ENCODE measurements around the gene CAP2.

Gene CAP2

DNA sequence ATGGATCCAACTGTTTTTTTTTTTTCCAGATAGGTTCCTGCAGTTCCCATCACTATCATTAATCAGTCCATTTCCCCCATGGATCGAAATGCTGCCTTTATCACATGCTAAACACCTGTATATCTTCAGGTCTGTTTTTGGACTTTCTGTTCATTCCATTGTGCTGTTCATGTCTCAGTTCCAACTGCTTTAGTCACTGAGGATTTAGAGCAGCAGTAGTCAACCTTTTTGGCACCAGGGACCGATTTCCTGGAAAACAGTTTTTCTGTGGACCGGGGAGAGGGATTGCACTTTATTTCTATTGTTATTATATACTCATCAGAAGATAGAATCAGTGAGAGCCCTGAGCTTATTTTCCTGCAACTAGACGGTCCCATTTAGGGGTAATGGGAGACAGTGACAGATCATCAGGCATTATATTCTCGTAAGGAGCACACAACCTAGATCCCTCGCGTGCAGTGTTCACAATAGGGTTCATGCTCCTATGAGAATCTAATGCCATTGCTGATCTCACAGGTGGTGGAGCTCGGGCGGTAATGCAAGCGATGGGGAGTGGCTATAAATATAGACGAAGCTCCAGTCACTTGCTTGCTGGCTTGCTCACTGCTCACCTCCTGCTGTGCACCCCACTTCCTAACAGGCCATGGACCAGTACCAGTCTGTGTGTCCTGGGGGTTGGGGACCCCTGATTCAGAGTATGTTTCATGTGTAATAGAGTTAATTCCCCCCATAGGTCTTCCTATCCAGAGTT is 46.0 kb downstream of the CAP2 start:
- TF ChIP-seq, protein P1, sequence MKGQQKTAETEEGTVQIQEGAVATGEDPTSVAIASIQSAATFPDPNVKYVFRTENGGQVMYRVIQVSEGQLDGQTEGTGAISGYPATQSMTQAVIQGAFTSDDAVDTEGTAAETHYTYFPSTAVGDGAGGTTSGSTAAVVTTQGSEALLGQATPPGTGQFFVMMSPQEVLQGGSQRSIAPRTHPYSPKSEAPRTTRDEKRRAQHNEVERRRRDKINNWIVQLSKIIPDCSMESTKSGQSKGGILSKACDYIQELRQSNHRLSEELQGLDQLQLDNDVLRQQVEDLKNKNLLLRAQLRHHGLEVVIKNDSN (IDR thresholded peaks at IDR 0.05): no peak
- TF ChIP-seq RAD21 (IDR thresholded peaks at IDR 0.05; ENCODE audit: low read depth) (no peak), EGR1 (IDR thresholded peaks at IDR 0.05) (no peak), CREB1 (IDR thresholded peaks at IDR 0.05; ENCODE audit: low read depth) (no peak), TCF12 (IDR thresholded peaks at IDR 0.05; ENCODE audit: low read depth) (no peak), YY1 (IDR thresholded peaks at IDR 0.05; ENCODE audit: low read depth) (no peak), ZBTB7A (IDR thresholded peaks at IDR 0.05; ENCODE audit: low read depth) (no peak), TAF1 (IDR thresholded peaks at IDR 0.05; ENCODE audit: low read depth) (no peak), CEBPB (IDR thresholded peaks at IDR 0.05) (no peak), FOXM1 (IDR thresholded peaks at IDR 0.05; ENCODE audit: borderline replicate concordance, low read depth) (no peak), TEAD4 (IDR thresholded peaks at IDR 0.05) (no peak), NFIC (IDR thresholded peaks at IDR 0.05) (no peak), EP300 (IDR thresholded peaks at IDR 0.05; ENCODE audit: borderline replicate concordance) (no peak), MAX (IDR thresholded peaks at IDR 0.05) (no peak)
- TF ChIP-seq, protein P2, sequence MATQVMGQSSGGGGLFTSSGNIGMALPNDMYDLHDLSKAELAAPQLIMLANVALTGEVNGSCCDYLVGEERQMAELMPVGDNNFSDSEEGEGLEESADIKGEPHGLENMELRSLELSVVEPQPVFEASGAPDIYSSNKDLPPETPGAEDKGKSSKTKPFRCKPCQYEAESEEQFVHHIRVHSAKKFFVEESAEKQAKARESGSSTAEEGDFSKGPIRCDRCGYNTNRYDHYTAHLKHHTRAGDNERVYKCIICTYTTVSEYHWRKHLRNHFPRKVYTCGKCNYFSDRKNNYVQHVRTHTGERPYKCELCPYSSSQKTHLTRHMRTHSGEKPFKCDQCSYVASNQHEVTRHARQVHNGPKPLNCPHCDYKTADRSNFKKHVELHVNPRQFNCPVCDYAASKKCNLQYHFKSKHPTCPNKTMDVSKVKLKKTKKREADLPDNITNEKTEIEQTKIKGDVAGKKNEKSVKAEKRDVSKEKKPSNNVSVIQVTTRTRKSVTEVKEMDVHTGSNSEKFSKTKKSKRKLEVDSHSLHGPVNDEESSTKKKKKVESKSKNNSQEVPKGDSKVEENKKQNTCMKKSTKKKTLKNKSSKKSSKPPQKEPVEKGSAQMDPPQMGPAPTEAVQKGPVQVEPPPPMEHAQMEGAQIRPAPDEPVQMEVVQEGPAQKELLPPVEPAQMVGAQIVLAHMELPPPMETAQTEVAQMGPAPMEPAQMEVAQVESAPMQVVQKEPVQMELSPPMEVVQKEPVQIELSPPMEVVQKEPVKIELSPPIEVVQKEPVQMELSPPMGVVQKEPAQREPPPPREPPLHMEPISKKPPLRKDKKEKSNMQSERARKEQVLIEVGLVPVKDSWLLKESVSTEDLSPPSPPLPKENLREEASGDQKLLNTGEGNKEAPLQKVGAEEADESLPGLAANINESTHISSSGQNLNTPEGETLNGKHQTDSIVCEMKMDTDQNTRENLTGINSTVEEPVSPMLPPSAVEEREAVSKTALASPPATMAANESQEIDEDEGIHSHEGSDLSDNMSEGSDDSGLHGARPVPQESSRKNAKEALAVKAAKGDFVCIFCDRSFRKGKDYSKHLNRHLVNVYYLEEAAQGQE (IDR thresholded peaks at IDR 0.05; ENCODE audit: low read depth): no peak

- no peak for TF ChIP-seq ZBTB7A (IDR thresholded peaks at IDR 0.05; ENCODE audit: low read depth)
- TF ChIP-seq EP300 (IDR thresholded peaks at IDR 0.05; ENCODE audit: borderline replicate concordance): no peak
- TF ChIP-seq NFIC (IDR thresholded peaks at IDR 0.05): no peak
- TF ChIP-seq RAD21 (IDR thresholded peaks at IDR 0.05; ENCODE audit: low read depth): no peak
- TF ChIP-seq, protein P2 (IDR thresholded peaks at IDR 0.05; ENCODE audit: low read depth): no peak
- no peak for TF ChIP-seq TCF12 (IDR thresholded peaks at IDR 0.05; ENCODE audit: low read depth)
- no peak for TF ChIP-seq MAX (IDR thresholded peaks at IDR 0.05)
Observed at GRCh38 chr6:17442196-17442595, 48.8 kb downstream of the CAP2 start.

- no peak for TF ChIP-seq RAD21 (IDR thresholded peaks at IDR 0.05; ENCODE audit: low read depth)
- no peak for TF ChIP-seq EGR1 (IDR thresholded peaks at IDR 0.05)
- TF ChIP-seq, protein P2 (IDR thresholded peaks at IDR 0.05; ENCODE audit: low read depth): no peak
- no peak for TF ChIP-seq NFIC (IDR thresholded peaks at IDR 0.05)
- TF ChIP-seq TCF12 (IDR thresholded peaks at IDR 0.05; ENCODE audit: low read depth): no peak
- TF ChIP-seq ZBTB7A (IDR thresholded peaks at IDR 0.05; ENCODE audit: low read depth): no peak
- TF ChIP-seq TAF1 (IDR thresholded peaks at IDR 0.05; ENCODE audit: low read depth): no peak
- no peak for TF ChIP-seq CEBPB (IDR thresholded peaks at IDR 0.05)
Observed at GRCh38 chr6:17446713-17447112, 53.3 kb downstream of the CAP2 start.

GRCh38 chr6:17448165-17448564 is 54.8 kb downstream of the CAP2 start:
- TF ChIP-seq, protein P1 (IDR thresholded peaks at IDR 0.05): no peak
- TF ChIP-seq YY1 (IDR thresholded peaks at IDR 0.05; ENCODE audit: low read depth) (no peak), RAD21 (IDR thresholded peaks at IDR 0.05; ENCODE audit: low read depth) (no peak), EGR1 (IDR thresholded peaks at IDR 0.05) (no peak)

GRCh38 chr6:17450397-17450796 is 57.0 kb downstream of the CAP2 start:
- TF ChIP-seq EGR1 (IDR thresholded peaks at IDR 0.05): no peak
- TF ChIP-seq CREB1 (IDR thresholded peaks at IDR 0.05; ENCODE audit: low read depth): no peak
- no peak for TF ChIP-seq ZBTB7A (IDR thresholded peaks at IDR 0.05; ENCODE audit: low read depth)
- TF ChIP-seq EP300 (IDR thresholded peaks at IDR 0.05; ENCODE audit: borderline replicate concordance): no peak
- TF ChIP-seq TCF12 (IDR thresholded peaks at IDR 0.05; ENCODE audit: low read depth): no peak
- no peak for TF ChIP-seq TAF1 (IDR thresholded peaks at IDR 0.05; ENCODE audit: low read depth)
- no peak for TF ChIP-seq TEAD4 (IDR thresholded peaks at IDR 0.05)
- no peak for TF ChIP-seq RAD21 (IDR thresholded peaks at IDR 0.05; ENCODE audit: low read depth)
- TF ChIP-seq, protein P1 (IDR thresholded peaks at IDR 0.05): no peak
- TF ChIP-seq MAX (IDR thresholded peaks at IDR 0.05): no peak
- no peak for TF ChIP-seq FOXM1 (IDR thresholded peaks at IDR 0.05; ENCODE audit: borderline replicate concordance, low read depth)
- no peak for TF ChIP-seq CEBPB (IDR thresholded peaks at IDR 0.05)
- TF ChIP-seq, protein P2 (IDR thresholded peaks at IDR 0.05; ENCODE audit: low read depth): no peak
- no peak for TF ChIP-seq YY1 (IDR thresholded peaks at IDR 0.05; ENCODE audit: low read depth)
- TF ChIP-seq NFIC (IDR thresholded peaks at IDR 0.05): no peak
